Testis (tissue), 3 donors: ENCODE measurements around the gene FKBP1C. TPM values are rescaled to one million over a fixed set of nuclear protein-coding genes. Genes with fewer than 3 reads are reported as not detected.

Experiments
- DNase-seq: peaks from one replicate; pipeline ENCODE4 v3.0.0-alpha.2; 2019
- H3K27ac ChIP-seq, 2 donors: fragments of 200-600 bp; sonication (generic); one replicate each; pipeline ENCODE4 v1.5.1; 2019
- H3K27me3 ChIP-seq: fragments of 200-600 bp; sonication (generic); one replicate; pipeline ENCODE4 v1.5.1; 2019
- H3K36me3 ChIP-seq: fragments of 200-600 bp; sonication (generic); one replicate; pipeline ENCODE4 v1.5.1; 2017; ENCODE audit warnings: low read depth; ENCODE audit errors: missing control alignments
- H3K4me1 ChIP-seq: fragments of 200-600 bp; sonication (generic); one replicate; pipeline ENCODE4 v1.5.1; 2019
- H3K4me3 ChIP-seq, 2 donors: fragments of 200-600 bp; sonication (generic); one replicate each; pipeline ENCODE4 v1.5.1; 2017 to 2019
- H3K9me3 ChIP-seq: fragments of 200-600 bp; sonication (generic); one replicate; pipeline ENCODE4 v1.5.1; 2017
- POLR2A ChIP-seq: fragments of 450-650 bp; IDR thresholded peaks from one replicate; pipeline ENCODE4 v1.6.1; 2017; ENCODE audit warnings: antibody characterized with exemption, mild to moderate bottlenecking, moderate library complexity
- WGBS, 2 donors: methylation state at CpG; one replicate each; pipeline ENCODE4 v1.1.5; 2018; 5-methylcytosine and 5-hydroxymethylcytosine counted together
- intact Hi-C: fragments of 100-400 bp; cut with DNase I; formaldehyde crosslinking; loops from one replicate; pipeline ENCODE4 v1.15.1; 2023; ENCODE audit warnings: low total_unique reads
- polyA plus RNA-seq: library from polyadenylated mRNA; stranded (reverse); fragments of 350-450 nt; fragmentation: Illumina TruSeq; extraction: RNeasy Lipid Tissue Mini Kit (QIAGEN cat#74804); gene quantifications from one replicate; pipeline ENCODE4 v1.2.3, GENCODE V29; 2014; ENCODE audit warnings: low read depth, low replicate concordance; ENCODE audit not compliant: insufficient read depth
- total RNA-seq, 2 donors: library from RNA; depleted of rRNA; stranded (reverse); fragments of >200 nt; gene quantifications; one replicate each; pipeline ENCODE4 v1.2.3, GENCODE V29; 2016
- TF ChIP-seq, protein P1 (sequence below), 3 experiments: fragments of 450-650 bp in 2 of 3; fragments of 200-600 bp in 1 of 3; sonication (generic) in 1 of 3; IDR thresholded peaks; one replicate each; pipeline ENCODE4 v1.5.1; 2016 to 2019; ENCODE audit warnings: antibody characterized with exemption in 3 of 3, mild to moderate bottlenecking in 2 of 3, moderate library complexity in 1 of 3

The FKBP1C gene
- total and polyA plus RNA-seq, 3 donors from 2014 or later: 0.25 to 0.47 TPM; not detected in 1

DNA sequence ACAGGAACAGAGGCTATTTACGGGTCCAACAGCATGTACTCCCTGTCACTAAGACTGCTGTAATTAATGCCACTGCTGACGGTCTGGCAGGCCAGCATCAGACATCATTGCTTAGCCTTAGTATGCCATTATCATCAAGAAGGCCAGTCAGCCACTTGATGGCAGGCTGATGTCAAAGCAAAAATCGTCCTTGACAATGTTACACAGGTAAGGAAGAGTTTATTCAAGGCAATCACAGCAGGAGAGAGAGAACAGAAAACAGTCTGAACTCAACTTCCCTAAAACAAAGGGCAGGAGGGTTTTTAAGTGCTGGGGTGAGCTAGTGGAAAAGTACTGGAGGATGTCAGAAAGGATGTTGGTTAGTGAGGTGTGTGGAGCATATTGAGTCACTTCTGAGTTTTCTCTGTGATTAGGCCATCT, 25.1 kb downstream of the FKBP1C start:
- TF ChIP-seq POLR2A: no peak
- TF ChIP-seq, protein P1, sequence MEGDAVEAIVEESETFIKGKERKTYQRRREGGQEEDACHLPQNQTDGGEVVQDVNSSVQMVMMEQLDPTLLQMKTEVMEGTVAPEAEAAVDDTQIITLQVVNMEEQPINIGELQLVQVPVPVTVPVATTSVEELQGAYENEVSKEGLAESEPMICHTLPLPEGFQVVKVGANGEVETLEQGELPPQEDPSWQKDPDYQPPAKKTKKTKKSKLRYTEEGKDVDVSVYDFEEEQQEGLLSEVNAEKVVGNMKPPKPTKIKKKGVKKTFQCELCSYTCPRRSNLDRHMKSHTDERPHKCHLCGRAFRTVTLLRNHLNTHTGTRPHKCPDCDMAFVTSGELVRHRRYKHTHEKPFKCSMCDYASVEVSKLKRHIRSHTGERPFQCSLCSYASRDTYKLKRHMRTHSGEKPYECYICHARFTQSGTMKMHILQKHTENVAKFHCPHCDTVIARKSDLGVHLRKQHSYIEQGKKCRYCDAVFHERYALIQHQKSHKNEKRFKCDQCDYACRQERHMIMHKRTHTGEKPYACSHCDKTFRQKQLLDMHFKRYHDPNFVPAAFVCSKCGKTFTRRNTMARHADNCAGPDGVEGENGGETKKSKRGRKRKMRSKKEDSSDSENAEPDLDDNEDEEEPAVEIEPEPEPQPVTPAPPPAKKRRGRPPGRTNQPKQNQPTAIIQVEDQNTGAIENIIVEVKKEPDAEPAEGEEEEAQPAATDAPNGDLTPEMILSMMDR (IDR thresholded peaks at IDR 0.05): no peak
- intact Hi-C loops: no loop called here
- no peaks in the 10 kb centered on the region for H3K36me3 ChIP-seq
- H3K4me3 ChIP-seq: no peak overlapping the region
- WGBS, 2 donors: 66 to 68% methylated on average over 3 of the region's 3 CpGs
- DNase-seq: no peak
- no peaks in the 10 kb centered on the region for H3K27me3 ChIP-seq
- no peaks in the 10 kb centered on the region for H3K4me1 ChIP-seq
- H3K27ac ChIP-seq: no peak overlapping the region
- H3K9me3 ChIP-seq: no peaks in the 10 kb centered on the region

DNA sequence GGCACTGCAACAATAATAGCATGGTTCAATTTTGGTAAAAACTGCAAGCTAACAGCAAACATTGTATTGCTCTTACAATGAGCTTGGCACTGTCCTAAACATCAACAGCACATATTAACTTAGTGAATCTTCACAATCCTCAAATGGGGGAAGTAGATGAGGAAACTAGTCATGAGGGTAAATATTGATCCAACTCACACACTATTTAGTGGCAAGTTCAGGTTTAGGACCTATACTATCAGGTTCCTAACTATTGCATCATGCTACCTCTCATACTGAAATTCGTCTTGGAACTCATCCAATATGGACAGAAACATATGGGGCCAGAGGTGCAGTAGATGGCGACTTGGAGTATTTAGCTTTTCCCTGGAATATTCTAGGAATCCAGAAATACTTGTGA, 34.2 kb downstream of the FKBP1C start:
- DNase-seq: no peak
- Histone ChIP-seq H3K27ac (no peak overlapping the region), H3K4me3 (no peak overlapping the region), H3K4me1 (no peaks in the 10 kb centered on the region), H3K36me3 (no peaks in the 10 kb centered on the region), H3K27me3 (no peaks in the 10 kb centered on the region), H3K9me3 (no peaks in the 10 kb centered on the region)
- 51 to 69% methylated on average over 2 of the region's 2 CpGs for WGBS, 2 donors
- intact Hi-C loops: no loop called here
- TF ChIP-seq, protein P1 (IDR thresholded peaks at IDR 0.05): no peak
- TF ChIP-seq POLR2A: no peak

DNA sequence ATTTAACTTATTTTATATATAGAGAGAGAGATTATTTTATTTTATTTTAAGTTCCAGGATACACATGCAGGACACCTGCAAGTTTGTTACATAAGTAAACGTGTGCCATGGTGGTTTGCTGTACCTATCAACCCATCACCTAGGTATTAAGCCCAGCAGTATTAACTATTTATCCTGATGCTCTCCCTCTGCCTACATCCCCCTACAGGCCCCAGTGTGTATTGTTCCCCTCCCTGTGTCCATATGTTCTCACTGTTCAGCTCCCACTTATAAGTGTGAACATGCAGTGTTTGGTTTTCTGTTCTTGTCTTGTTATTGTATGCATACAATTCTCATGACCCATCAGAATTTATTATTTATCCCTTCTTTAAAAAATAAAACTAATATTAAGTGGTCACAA, 34.6 kb downstream of the FKBP1C start:
- no peak for TF ChIP-seq POLR2A
- TF ChIP-seq, protein P1 (IDR thresholded peaks at IDR 0.05): no peak

DNA sequence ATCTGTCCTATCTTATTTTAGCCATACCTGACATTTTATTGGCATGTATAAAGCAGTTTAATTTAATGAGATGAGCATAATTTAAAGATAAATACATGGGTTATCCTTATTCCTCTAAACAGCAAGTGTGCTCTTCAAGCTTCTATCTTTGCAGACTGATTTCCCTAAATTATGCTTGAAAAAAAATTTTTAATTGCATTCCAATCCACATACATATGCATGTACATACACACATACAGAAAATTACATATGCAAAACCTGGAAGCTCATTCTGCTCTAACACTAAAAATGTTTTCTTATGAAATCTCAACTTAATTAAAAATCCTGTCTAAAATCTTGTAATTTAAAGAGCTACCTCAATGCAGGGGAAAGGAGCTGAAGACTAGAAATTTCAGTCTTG, 35.3 kb downstream of the FKBP1C start:
- no peak overlapping the region for H3K4me3 ChIP-seq
- no peak overlapping the region for H3K27ac ChIP-seq
- intact Hi-C loops: no loop called here
- H3K36me3 ChIP-seq: no peaks in the 10 kb centered on the region
- H3K27me3 ChIP-seq: no peaks in the 10 kb centered on the region
- TF ChIP-seq, protein P1 (IDR thresholded peaks at IDR 0.05): no peak
- TF ChIP-seq POLR2A: no peak
- no peaks in the 10 kb centered on the region for H3K4me1 ChIP-seq
- H3K9me3 ChIP-seq: no peaks in the 10 kb centered on the region
- DNase-seq: no peak

More for the DNA sequence above, 34.6 kb downstream of the FKBP1C start:
- Histone ChIP-seq H3K4me1 (no peaks in the 10 kb centered on the region), H3K9me3 (no peaks in the 10 kb centered on the region), H3K4me3 (no peak overlapping the region), H3K27ac (no peak overlapping the region), H3K36me3 (no peaks in the 10 kb centered on the region), H3K27me3 (no peaks in the 10 kb centered on the region)
- WGBS, 2 donors: 82 to 88% methylated on average over 1 of the region's 1 CpG
- intact Hi-C loops: no loop called here
- DNase-seq: no peak

DNA sequence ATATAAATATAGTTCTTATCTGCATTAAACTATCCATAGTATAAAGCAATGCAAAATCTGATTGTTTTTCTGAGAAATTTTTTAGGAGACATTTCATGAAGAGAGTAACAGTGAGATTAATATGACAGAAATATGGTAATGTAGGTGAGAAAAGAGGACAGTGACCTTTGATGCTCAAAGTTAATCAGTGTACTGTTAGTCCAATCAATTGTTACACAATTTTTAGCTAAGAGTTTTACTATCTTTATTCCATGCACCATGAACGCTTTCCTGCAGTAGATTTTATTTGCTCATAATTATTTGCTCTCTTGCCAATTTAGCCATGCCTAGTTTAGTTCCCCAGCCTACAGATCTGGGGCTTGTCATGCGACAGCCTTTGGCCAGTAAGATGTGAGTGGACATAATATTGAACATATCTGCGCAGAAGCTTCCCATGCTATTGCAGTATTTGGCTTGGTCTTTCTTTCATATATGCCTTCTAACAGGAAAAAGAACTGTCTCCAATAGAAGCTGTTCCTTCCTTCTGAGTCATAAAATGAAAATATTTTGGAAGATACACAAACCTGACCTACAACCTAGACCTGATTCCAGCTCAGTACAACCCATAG, 38.7 kb downstream of the FKBP1C start:
- Histone ChIP-seq H3K27me3 (no peaks in the 10 kb centered on the region), H3K27ac (no peak overlapping the region), H3K4me3 (no peak overlapping the region), H3K36me3 (no peaks in the 10 kb centered on the region), H3K9me3 (no peaks in the 10 kb centered on the region), H3K4me1 (no peaks in the 10 kb centered on the region)
- intact Hi-C loops: no loop called here
- TF ChIP-seq, protein P1 (IDR thresholded peaks at IDR 0.05): no peak
- no peak for TF ChIP-seq POLR2A
- DNase-seq: no peak
- 77 to 89% methylated on average over 3 of the region's 3 CpGs for WGBS, 2 donors
